Activated CD4-positive, alpha-beta T cell treated with anti-CD3 and anti-CD28 coated beads, Interleukin-2, amount 50 U/mL, for 16 hours (primary cell): Measurements from ENCODE around the gene RRP12.

ENCODE experiments used
- DNase-seq: peaks from one replicate; pipeline ENCODE4 v3.0.0-alpha.2; 2020

Gene RRP12

DNA sequence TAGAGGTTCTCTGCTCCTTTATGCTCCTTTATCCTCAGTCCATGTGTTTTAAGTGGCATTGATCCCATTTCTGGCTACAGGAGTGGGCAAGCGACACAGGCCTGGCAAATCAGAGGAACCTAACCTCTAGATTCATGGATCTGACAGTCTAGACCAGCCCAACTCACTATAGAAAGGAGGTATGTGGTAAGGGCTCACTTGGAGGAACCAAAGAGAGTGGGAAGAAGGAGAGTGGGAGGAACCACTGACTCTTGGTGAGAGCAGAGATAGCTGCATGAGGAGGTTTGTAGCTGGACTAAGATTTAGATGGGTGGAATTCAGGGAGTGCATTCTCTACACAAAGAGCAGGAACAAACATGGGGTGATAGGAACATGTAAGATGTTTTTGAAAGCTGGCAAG lies 93.7 kb downstream of the RRP12 start:
- DNase-seq: no peak
